Amniotic stem cell (primary cell): ENCODE results near the gene DIPK2A.

Source experiments
- DNase-seq: peaks from one replicate; lab custom pipeline; 2025; lab: John Stamatoyannopoulos, UW

DIPK2A gene

DNA sequence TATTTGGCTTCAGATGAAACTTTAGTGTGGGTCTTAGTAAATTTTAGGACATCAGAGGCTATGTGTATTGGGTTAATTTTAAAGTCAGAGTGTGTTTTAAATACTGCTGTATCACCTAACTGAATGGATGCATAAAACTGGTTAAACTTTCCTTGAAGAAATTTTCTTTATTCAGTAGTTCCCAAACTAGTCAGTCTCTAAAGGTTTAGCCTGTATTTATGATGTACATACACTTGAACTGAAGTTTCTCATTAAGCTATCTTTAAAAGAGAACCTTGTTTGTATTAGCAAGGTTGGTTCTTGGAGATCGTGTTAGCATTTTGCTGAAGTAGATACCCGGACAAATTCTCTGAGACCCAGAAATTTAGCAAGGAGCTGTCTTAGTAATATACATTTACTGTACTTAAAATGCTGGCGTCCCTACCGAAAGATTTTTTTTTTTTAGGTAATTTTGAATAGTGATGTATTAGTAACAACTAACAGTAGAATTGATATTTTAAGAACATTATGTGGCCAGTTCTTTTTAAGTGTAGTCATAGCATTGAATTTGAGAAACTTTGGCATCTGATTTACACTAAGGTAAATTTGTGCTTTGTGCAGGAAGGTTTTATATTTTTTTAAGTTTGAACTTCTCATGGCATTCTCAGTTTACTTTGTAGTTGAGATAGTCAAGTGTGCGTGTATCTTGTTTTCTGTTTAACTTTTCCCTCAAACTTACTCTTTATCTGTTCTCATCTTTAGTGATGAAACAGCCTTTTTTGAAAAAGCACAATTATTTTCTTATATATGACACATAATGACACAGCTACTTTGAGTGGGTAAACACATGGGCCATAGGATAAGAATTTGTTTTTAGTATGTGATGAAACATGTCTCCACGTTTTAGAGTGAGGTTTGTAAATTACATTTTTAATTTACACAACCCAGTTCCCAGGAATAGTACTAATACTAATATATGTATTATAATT is 2.9 kb downstream of the DIPK2A start:
- no peak for DNase-seq

DNA sequence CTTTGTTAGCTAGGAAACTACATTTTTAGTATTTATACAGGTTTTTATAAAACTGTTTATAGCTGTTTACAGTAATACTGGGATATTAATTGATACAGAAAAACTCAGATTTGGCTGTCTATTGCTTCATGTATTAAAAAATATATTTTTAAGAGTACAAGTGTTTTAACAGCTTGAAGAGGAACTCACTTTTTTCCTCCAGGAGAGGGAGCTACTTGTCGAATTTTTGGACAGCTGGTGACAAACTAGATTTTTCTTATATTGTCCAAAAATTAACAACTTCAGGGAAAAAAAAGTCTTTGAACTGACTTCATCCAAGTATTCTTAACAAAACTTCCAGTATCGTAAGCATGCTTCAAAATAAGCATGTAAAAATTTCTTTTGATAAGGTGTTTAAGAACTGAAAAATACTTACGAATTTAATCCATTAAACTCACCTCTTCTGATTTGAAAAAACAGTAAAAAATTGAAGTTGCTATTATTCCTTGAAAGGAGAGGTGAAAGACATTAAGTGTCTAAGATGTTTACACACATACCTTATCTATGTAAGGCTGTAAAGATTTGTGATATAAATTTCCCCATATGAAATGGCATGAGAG is 4.0 kb downstream of the DIPK2A start:
- DNase-seq = peak; percentile 35

DNA sequence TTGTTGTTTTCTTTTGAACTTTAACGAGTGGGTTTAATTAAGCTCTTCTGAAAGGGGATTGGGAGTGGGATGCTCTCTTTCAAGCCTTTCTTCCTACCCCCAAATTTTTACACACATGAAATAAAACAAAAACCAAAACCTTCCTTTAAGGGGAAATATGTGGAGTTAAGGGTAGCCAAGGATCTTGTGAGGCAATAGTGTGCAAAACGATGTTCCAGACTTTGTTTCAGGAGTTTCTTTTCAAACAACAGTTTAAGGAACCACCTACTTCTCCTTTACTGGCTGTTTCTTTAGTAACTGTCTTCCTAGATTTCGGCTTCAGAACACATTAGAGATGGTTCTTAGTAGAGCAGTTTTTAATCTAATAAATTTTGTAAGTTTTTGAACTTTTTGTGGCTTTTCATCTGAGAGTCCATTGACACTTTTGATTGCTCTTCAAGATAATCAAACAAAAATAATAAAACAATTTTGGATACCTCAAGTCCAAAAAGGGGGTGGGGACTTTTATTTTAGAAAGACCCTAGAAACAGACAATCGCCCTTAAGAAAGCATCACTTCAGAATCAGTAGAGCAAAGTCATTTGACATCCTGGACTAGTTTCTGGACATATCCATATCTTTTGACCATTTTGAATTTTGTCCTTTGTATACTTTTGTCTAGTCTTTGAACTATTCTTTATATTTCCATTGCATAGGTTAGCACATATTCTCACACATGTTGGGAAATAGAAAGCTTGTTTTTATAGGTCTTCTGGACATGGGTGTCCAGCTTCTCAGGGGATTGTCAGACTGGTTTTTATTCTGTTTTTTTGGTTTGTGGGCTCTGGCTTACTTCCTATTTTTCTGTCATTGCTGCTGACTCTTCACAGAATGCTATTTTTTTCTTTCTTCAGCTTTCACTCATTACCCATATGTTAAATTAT is 6.0 kb downstream of the DIPK2A start:
- DNase-seq = no peak

DNA sequence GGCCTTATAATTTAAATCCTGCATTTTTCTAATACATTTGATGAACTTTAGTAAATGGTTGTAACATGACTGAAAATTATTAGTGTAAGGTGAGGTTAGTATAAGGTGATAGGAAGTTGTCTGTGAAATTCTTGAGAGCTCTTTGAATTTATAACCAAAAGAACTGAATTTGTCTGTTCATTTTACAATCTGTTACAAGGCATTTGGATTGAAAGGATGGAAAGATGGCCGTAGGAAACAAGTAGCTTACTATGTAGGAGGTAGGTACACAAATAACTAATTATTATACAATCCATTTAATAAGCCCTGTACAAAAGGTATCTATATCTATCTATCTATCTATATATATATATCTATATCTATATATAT is 6.6 kb downstream of the DIPK2A start:
- no peak for DNase-seq

DNA sequence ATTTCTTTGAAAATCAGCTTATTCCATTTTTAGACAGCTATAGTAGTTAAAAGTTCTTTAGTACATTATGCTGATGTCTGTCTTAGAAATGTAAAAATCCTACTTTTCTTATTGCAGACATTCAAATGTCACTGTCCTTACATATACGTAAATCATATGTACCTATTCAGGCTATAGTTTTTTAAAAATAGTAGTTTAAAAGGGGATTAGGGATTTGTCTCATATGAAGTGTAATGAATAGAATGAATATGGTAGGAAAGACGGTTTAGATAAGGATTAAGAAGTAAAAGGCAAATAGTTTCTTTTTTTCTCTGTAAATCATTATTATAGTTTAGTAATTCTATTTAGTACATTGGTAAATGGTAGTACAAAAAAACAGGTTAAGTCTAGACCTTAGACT is 7.4 kb downstream of the DIPK2A start:
- no peak for DNase-seq

DNA sequence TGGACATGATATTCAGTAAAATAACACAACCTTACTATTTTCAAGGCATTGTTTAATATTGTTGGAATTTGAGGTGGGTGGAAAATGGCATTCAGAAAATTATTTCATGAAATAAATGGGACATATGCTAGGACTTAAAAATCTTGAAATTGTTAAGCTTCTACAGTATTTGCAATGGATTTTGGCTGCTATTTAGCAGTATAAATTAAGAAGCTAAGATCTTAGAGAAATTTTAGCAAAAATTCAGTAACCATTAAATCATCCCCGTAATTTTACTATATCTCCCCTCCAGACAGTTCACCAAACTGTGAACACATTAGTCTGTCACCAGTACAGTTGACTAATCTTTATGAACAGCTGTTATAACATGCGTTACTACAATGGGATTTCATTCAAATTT is 8.2 kb downstream of the DIPK2A start:
- DNase-seq = no peak

DNA sequence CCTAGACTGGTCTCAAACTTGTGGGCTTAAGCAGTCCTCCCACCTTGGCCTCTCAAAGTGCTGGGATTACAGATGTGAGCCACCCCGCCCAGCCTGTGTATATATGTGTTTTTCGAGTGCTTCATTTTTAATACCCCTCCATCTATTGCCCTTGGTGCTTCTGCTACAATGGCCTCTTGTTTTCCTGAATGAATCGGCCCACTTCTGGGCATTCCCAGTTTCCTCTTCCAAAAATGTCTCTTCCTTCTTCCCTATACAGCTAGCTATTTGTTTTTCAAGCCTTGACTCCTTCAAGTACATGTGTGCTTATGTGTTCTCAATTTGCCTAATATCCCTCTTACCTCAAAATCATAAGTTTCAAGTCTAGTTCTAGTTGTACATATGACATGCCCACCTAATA is 16.7 kb downstream of the DIPK2A start:
- DNase-seq = no peak

DNA sequence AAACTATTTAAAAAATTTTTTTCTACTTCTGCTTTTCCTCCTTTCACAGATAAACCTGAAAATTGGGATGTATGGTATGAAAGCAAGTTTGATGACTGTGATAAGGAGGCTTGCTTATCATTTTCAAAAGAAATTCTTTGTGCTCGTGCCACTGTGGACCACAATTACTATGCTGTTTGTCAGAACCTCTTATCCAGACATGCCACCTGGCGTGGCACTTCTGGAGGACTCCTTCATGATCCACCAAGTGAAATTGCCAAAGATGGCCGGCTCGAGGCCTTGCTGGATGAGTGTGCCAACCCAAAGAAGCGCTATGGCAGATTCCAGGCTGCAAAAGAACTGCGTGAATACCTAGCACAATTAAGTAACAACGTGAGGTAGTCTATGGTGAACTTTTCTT is 17.8 kb downstream of the DIPK2A start:
- no peak for DNase-seq

DNA sequence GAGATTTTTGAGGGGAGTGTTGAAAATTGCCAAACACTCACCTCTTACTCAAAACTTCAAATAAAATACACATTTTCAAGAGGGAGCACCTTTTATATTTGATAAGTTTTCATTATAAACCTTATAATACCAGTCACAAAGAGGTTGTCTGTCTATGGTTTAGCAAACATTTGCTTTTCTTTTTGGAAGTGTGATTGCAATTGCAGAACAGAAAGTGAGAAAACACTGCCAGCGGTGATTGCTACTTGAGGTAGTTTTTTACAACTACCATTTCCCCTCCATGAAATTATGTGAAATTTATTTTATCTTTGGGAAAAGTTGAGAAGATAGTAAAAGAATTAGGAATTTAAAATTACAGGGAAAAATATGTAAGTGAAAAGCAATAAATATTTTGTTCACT is 20.1 kb downstream of the DIPK2A start:
- DNase-seq = no peak

DNA sequence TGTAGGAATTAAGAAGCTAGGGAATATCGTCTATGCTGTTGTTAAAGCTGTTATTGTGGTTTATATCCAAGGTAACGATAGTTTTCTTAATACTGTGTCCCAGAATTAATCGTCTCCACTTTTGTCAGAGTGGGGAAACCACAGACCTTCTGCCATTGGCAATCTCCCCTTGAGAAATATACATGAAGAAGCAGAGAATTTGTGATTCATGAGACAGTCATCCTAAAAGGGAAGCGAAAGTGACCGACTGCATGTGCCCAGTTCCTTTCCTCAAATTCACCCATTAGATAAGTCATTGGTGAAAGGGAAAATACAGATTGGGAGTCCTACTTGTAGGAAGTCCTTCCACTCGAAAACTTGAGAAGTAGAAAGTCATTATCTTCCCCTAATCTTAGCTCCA is 26.6 kb downstream of the DIPK2A start:
- no peak for DNase-seq

DNA sequence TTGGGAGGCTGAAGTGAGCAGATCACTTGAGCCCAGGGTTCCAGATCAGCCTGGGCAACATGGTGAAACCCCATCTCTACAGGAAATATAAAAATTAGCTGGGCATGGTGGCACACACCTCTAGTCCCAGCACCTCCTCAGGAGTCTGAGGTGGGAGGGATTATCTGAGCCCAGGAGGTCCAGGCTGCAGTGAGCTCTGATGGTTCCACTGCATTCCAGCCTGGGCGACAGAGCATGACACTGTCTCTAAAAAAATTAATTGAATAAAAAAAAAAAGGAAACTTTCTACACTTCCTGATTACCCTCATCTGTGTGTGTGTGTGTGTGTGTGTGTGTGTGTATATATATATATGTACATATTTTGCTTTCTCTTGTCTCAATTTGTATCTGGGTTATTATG is 31.4 kb downstream of the DIPK2A start:
- DNase-seq = no peak

DNA sequence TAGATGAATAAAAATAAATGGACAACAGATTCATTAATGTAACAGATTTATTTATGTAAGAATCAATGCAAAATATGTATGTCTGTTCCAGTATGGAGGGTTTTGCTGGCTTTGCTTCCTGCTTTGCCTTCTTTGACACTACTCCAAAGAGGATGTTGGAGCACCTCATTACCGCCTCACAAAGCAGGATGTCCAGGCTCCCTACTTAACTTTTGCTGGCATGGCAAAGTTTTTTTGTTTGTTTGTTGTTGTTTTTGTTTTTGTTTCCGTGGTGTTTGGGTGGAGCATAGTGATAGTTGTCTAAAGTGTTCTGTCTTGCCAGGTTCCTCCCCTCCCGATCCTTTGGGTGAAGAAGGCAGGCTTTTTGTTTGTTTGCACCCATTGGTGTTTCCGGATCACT is 38.7 kb downstream of the DIPK2A start:
- no peak for DNase-seq

DNA sequence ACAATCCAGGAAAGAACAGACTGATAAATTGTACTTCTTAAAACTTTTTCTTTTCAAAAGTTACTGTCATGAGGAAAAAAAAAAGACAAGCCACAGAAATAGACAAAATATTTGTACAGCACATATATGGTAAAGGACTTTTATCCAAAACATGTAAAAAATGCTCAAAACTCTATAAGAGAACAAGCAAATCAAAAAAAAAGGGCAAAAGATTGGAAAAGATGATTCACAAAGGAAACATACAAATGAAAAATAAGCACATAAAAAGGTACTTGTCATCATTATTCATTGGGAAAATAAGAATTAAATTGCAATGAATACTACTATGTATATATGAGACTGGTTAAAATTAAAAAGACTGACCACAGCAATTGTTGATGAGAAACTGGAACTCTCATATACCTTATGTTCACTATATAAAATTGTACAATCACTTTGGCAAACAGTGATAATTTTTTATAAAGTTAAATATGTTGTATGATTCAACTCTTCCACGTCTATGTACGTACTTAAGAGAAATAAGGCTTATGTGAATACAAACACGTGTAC is 39.7 kb downstream of the DIPK2A start:
- peak; percentile 7 for DNase-seq

DNA sequence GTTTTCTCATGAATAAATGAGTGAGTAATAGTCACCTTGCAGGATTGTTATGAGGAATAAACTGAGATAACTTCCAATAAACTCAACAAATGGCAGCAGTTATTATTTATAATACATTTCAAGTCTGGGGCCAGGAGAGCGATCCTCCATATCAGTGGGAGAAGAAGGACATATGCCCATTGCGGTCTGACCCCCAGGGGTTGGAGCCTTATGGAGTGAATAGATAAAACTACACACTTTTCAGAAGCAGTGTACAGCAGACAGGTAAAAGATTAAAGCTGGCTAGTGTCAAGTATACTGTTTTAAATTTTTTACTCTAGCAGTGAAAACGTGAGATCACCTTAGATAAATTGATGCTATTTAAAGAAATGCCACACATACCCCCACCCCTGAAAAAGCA is 43.5 kb downstream of the DIPK2A start:
- DNase-seq = no peak

DNA sequence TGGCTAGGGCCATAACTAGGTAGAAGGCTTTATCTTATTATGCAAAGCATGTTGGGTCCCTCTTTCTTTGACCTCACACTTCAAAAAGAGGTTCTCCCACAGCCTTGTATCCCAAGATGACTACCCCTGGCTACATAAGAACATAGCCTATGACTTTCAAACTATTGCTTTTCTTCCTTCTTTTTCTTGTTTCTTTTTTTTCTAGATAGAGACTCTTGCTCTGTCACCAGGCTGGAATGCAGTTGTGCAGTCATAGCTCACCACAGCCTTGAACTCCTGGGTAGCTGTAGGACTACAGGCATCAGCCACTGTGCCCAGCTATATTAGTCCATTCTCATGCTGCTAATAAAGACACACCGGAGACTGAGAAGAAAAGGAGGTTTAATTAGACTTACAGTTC is 47.2 kb downstream of the DIPK2A start:
- DNase-seq = peak; percentile 51
